ENCODE measurements around the gene SETMAR.

The SETMAR gene

DNA sequence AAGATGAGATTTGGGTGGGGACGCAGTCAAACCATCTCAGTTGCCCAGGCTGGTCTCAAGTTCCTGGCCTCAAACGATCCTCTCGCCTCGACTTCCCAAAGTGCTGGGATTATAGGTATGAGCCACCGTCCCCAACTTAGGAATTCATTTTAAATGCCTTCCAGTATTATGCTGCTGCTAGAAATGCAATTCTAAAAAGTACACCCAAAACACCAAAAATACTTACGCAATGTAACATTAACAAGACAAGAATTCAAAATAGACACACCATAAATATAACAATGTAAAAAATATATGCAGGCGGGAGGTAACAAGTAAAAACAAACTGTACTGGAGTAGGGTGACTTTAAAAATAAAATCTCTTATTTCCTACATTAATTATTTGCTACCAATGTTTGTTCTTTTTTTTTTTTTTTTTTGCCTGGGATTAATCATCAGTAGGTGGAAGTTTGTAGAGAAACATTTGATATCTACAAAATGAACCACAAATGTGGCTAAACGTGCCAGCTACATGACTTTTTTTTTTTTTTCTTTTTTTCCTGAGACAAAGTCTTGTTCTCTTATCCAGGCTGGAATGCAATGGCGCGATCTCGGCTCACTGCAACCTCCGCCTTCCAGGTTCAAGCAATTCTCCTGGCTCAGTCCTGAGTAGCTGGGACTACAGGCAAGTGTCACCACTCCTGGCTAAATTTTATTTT lies 56.8 kb downstream of the SETMAR start:
- no peak overlapping the region for H3K4me3 ChIP-seq (ENCODE audit: low read depth, low read length)
- TF ChIP-seq, protein P1, sequence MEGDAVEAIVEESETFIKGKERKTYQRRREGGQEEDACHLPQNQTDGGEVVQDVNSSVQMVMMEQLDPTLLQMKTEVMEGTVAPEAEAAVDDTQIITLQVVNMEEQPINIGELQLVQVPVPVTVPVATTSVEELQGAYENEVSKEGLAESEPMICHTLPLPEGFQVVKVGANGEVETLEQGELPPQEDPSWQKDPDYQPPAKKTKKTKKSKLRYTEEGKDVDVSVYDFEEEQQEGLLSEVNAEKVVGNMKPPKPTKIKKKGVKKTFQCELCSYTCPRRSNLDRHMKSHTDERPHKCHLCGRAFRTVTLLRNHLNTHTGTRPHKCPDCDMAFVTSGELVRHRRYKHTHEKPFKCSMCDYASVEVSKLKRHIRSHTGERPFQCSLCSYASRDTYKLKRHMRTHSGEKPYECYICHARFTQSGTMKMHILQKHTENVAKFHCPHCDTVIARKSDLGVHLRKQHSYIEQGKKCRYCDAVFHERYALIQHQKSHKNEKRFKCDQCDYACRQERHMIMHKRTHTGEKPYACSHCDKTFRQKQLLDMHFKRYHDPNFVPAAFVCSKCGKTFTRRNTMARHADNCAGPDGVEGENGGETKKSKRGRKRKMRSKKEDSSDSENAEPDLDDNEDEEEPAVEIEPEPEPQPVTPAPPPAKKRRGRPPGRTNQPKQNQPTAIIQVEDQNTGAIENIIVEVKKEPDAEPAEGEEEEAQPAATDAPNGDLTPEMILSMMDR (IDR thresholded peaks at IDR 0.05; ENCODE audit: borderline replicate concordance, insufficient read depth, low read depth, low read length): no peak

DNA sequence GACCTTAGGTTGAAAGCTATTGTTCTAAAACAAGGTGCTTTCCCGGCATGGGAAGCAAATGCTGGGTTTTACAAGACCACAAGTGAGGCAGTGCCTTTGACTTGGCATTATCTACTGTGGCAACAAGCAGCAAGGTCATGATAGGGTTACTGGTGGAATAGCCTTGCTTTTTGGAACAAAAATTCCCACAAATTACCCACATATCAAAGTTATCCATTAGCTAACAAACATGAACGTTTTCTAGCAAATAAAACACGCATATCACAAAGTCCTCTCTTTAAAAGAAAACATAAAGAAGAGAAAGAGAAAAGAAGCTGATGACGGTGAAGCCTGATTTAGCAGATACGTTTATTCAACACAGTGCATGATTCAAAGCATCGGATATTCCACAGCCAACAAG lies 57.6 kb downstream of the SETMAR start:
- TF ChIP-seq, protein P1 (IDR thresholded peaks at IDR 0.05; ENCODE audit: borderline replicate concordance, insufficient read depth, low read depth, low read length): no peak
- no peak overlapping the region for H3K4me3 ChIP-seq (ENCODE audit: low read depth, low read length)

DNA sequence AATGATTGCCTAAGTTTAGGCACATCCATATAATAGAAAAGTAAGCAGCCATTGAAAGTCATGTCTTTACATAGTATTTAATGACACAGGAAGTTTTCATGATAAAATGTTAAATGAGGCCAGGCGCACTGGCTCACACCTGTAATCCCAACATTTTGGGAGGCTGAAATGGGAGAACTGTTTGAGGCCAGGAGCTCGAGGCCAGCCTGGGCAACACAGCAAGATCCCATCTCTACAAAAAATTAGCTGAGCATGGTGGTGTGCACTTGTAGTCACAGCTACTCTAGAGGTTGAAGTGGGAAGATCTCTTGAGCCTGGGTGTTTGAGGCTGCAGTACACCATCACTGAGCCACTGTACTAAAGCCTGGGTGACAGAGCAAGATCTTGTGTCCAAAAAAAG lies 59.4 kb downstream of the SETMAR start:
- TF ChIP-seq, protein P1 (IDR thresholded peaks at IDR 0.05; ENCODE audit: borderline replicate concordance, insufficient read depth, low read depth, low read length): no peak
- no peak overlapping the region for H3K4me3 ChIP-seq (ENCODE audit: low read depth, low read length)
